Adipocyte (in vitro differentiated cells): Measurements from ENCODE around the gene MIOS.
"Not testable (repeated sequence)": the region's sequence is repeated elsewhere in the genome, so short reads cannot be mapped to it uniquely, and the experiment has no call there.

Experiments used
- DNase-seq: peaks from one replicate; pipeline ENCODE4 v3.0.0-alpha.2; 2015; ENCODE audit warnings: low read depth
- H3K27me3 ChIP-seq: replicated peaks from 2 replicates; pipeline ENCODE4 v1.7.0; 2013; ENCODE audit warnings: mild to moderate bottlenecking, low read length, moderate library complexity; ENCODE audit not compliant: control insufficient read depth, insufficient read depth
- H3K36me3 ChIP-seq: 2 replicates; pipeline ENCODE4 v1.7.0; 2013; ENCODE audit warnings: low read length, mild to moderate bottlenecking, moderate library complexity; ENCODE audit not compliant: control insufficient read depth, insufficient read depth, severe bottlenecking
- H3K4me1 ChIP-seq: 2 replicates; pipeline ENCODE4 v1.7.0; 2013; ENCODE audit warnings: mild to moderate bottlenecking, low read length, moderate library complexity; ENCODE audit not compliant: control insufficient read depth, insufficient read depth
- H3K4me3 ChIP-seq: 2 replicates; pipeline ENCODE4 v1.7.0; 2013; ENCODE audit warnings: mild to moderate bottlenecking, low read length, moderate library complexity
- H3K9ac ChIP-seq: 2 replicates; pipeline ENCODE4 v1.7.0; 2013; ENCODE audit warnings: mild to moderate bottlenecking, low read length, moderate library complexity
- H3K9me3 ChIP-seq: 2 replicates; pipeline ENCODE4 v1.7.0; 2013; ENCODE audit warnings: mild to moderate bottlenecking, low read length, moderate library complexity; ENCODE audit not compliant: control insufficient read depth

Gene MIOS

GRCh38 chr7:7651479-7651878 lies 84.8 kb downstream of the MIOS start:
- Histone ChIP-seq H3K9ac (no peak overlapping the region), H3K4me1 (no peaks in the 10 kb centered on the region), H3K9me3 (no peaks in the 10 kb centered on the region), H3K27me3 (no peaks in the 10 kb centered on the region), H3K4me3 (no peak overlapping the region), H3K36me3 (no peaks in the 10 kb centered on the region)
- no peak for DNase-seq

- Histone ChIP-seq H3K36me3 (no peaks in the 10 kb centered on the region), H3K4me3 (no peak overlapping the region), H3K9me3 (no peaks in the 10 kb centered on the region), H3K27me3 (no peaks in the 10 kb centered on the region), H3K9ac (no peak overlapping the region), H3K4me1 (no peaks in the 10 kb centered on the region)
- DNase-seq: no peak
Measured at GRCh38 chr7:7652798-7653540, 86.3 kb downstream of the MIOS start.

GRCh38 chr7:7653593-7654187 lies 87.0 kb downstream of the MIOS start:
- no peaks in the 10 kb centered on the region for H3K27me3 ChIP-seq
- peak; percentile 11 for DNase-seq
- H3K9ac ChIP-seq: no peak overlapping the region
- no peak overlapping the region for H3K4me3 ChIP-seq
- H3K36me3 ChIP-seq: no peaks in the 10 kb centered on the region
- no peaks in the 10 kb centered on the region for H3K9me3 ChIP-seq
- no peaks in the 10 kb centered on the region for H3K4me1 ChIP-seq

GRCh38 chr7:7654964-7655715 lies 88.5 kb downstream of the MIOS start:
- H3K4me3 ChIP-seq: no peak overlapping the region
- no peaks in the 10 kb centered on the region for H3K36me3 ChIP-seq
- no peak for DNase-seq
- H3K27me3 ChIP-seq: no peaks in the 10 kb centered on the region
- no peaks in the 10 kb centered on the region for H3K9me3 ChIP-seq
- H3K4me1 ChIP-seq: no peaks in the 10 kb centered on the region
- no peak overlapping the region for H3K9ac ChIP-seq

GRCh38 chr7:7656459-7656858 lies 89.8 kb downstream of the MIOS start:
- H3K27me3 ChIP-seq, H3K4me3 ChIP-seq, H3K9ac ChIP-seq, DNase-seq, H3K9me3 ChIP-seq, H3K4me1 ChIP-seq, H3K36me3 ChIP-seq: not testable (repeated sequence)
